Activated CD8-positive, alpha-beta memory T cell treated with anti-CD3 and anti-CD28 coated beads for 24 hours (primary cell): Measurements from ENCODE around the gene DAZ4.
"Not testable (repeated sequence)": the region's sequence is repeated elsewhere in the genome, so short reads cannot be mapped to it uniquely, and the experiment has no call there.

Source experiments
- DNase-seq: peaks from one replicate; pipeline ENCODE4 v3.0.0-alpha.2; 2020

DAZ4 gene

GRCh38 chrY:24833619-24834018, at the start of gene DAZ4:
Gene DAZ4 (plus strand): TSS chrY:24833919. CDS start chrY:24834127, 208 bp downstream.
- not testable (repeated sequence) for DNase-seq

GRCh38 chrY:24813293-24813692, 20.4 kb upstream of the DAZ4 start, which contains the start of gene DAZ3:
Gene DAZ3 (minus strand): TSS chrY:24813393. CDS start chrY:24813185, 208 bp downstream.
- not testable (repeated sequence) for DNase-seq

- not testable (repeated sequence) for DNase-seq
Measured at GRCh38 chrY:24821836-24822235, 11.9 kb upstream of the DAZ4 start.

GRCh38 chrY:24824184-24824879, 9.4 kb upstream of the DAZ4 start:
- not testable (repeated sequence) for DNase-seq

- not testable (repeated sequence) for DNase-seq
Measured at GRCh38 chrY:24825069-24825468, 8.7 kb upstream of the DAZ4 start.
